Esophagus muscularis mucosa (tissue), 3 donors: ENCODE measurements around the gene FGD5.

Source experiments
- CTCF ChIP-seq, 3 experiments: fragments of 200-600 bp in 2 of 3; fragments of 450-650 bp in 1 of 3; sonication (generic) in 2 of 3; IDR thresholded peaks; one replicate each; pipeline ENCODE4 v1.5.1; 2017 to 2019; ENCODE audit warnings: antibody characterized with exemption in 3 of 3, mild to moderate bottlenecking in 2 of 3, moderate library complexity in 1 of 3
- POLR2A ChIP-seq: fragments of 450-650 bp; IDR thresholded peaks from one replicate; pipeline ENCODE4 v1.6.1; 2017; ENCODE audit warnings: antibody characterized with exemption, moderate library complexity, mild to moderate bottlenecking, low read depth
- POLR2AphosphoS5 ChIP-seq, 2 donors: sonication (generic); formaldehyde crosslinking; IDR thresholded peaks; one replicate each; pipeline ENCODE4 v1.6.1; 2017; ENCODE audit warnings: antibody characterized with exemption in 2 of 2

GRCh38 chr3:14788644-14789043 lies 30.1 kb upstream of the FGD5 start:
- TF ChIP-seq CTCF (IDR thresholded peaks at IDR 0.05) (no peak), POLR2AphosphoS5 (IDR thresholded peaks at IDR 0.05) (no peak), POLR2A (no peak)
